MV-4-11 (cell line): ENCODE results near the gene SEC14L6.

Experiments
- DNase-seq: peaks from one replicate; lab custom pipeline; 2025; lab: John Stamatoyannopoulos, UW

The SEC14L6 gene

DNA sequence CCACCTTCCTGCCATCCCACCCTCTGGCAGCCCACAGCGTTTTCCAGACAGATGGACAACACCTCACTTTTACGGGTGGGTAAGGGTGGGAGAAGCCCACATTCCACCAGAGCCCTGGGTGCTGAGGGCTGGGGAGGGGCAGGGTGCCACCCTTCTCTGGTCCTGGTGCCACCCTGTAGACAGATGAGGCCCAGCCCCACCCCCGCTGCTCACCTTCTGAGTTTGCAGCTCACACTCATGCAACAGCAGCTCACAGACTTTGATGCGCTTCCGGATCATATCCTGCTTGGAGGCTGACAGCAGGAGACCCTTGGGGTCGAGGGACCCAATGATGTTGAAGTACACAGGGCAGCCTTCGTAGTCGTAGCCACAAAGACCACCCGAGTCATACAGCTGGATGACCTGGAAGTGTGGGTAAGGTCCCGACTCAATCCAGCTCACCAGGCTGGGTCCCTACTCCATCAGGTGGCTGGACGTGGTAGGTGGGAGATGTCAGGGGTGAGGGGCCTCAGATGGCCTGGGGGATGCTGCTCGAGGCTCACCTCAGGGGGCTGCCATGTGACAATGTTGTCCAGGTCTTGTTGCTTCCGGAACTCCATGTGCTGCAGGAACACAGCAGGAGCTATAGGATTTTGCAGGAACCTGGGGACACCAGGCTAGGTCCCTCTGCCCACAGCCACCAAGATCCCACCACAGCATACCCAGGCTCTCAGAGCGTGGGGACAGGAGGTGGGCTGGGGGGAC, 51.3 kb downstream of the SEC14L6 start:
- DNase-seq: no peak

DNA sequence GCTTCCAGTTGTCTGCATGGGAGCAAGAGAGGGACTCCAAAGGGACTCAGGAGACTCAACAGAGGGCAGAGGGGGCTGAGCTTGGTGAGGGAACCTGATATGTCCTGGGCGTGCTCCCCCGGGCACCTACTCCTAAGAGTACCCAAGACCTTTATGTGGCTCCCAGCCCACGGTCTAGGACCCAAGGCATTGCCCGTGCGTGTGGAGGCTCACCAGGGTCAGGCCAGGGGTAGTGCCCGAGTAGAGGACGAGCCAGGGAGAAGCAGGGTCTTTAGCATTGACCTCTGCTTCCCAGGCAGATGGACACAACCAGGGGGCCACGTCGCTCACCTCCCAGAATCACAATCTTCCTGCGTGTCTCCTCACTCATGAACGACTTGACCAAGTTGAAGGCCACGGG, 54.4 kb downstream of the SEC14L6 start:
- no peak for DNase-seq

DNA sequence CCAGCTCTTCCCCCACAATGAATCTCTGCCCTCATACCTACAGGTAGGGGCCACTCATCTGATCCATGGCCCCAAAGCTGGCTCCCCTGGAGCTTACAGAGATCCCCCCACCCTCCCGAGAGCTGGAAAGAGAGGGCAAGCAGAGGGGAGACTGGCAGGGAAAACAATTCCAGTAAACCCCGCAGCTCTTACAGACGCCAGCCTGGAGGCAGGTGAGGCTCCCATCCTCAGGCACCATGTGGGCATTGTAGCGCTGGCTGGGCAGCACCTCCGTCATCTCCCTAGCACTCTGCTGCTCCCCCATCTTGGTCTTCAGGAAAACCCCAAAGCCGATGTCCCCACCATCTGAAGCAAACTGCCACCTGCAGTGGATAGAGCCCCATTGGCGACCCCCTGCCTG, 55.2 kb downstream of the SEC14L6 start:
- no peak for DNase-seq

GRCh38 chr22:30490399-30490798, 56.1 kb downstream of the SEC14L6 start:
- no peak for DNase-seq

DNA sequence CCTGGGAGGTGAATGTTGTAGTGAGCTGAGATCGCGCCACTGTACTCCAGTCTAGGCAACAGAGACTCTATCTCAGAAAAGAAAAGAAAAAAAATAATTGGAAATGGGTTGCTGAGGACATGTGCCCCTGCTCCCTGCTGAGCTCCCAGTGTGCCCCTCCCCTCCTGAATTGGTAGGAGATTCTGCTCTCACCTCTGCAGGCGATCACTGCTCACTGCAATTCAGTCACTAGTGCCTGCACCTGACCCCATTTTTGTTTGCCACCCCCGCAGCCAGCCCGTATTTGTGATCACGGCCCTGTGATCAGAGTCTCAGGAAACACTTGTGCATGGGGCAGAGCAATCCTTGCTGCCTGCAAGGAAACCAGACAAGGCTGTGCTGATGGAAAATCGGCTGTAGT, 58.4 kb downstream of the SEC14L6 start:
- DNase-seq: no peak

GRCh38 chr22:30486661-30487115, 59.9 kb downstream of the SEC14L6 start:
- DNase-seq: no peak

- DNase-seq: no peak
These were observed 60.4 kb downstream of the SEC14L6 start for GRCh38 chr22:30486118-30486517.

DNA sequence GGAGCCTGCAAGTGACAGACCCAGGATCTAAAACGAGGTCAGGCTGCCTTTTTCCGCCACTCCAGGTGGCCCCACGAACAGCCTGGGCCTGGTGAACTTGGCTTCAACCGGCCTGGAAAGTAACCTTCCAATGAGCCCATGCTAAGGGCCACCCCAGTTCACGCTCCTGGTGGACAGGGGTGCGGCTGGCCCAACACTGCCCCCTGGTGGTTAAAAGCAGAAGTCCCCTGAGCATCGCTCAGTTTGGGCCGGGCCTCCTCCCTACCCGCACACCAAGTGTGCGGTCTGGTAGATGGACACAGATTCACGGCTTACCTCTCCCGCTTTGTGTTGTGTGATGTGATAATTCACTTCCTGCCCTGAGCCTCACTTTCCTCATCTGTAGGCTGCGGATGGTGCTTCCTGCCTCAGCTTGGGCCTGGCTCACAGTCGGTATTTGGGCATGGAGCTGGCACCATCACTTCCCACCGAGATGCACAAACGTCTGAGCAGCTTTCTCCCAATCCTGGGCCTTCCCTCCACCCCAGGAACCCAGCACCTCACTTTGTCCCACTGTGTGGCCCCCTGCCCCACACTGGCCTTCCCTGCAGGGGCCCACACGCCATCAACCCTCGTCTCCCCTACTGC, 61.1 kb downstream of the SEC14L6 start:
- peak; percentile 37 for DNase-seq

- DNase-seq: no peak
These were observed 63.4 kb downstream of the SEC14L6 start for GRCh38 chr22:30483169-30483568.

DNA sequence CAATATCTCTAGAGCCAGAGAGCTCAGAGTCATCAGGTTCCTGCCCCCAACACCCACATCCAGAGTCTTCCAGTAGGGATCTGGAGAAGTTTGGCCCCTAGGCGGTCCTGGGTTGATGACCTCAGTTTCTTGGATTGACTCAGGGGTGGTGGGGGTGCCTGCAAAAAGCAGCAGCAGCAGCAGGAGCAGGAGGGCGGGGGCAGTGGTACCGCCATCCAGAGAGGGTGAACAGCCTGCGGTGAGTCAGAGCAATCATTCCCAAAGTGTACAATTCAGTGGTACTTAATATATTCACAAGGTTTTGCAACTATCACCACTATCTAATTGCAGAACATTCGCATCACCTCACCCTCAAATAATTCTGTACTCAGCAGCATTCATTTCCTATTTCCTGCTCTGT, 64.8 kb downstream of the SEC14L6 start:
- no peak for DNase-seq

GRCh38 chr22:30479981-30480380, 66.6 kb downstream of the SEC14L6 start:
- no peak for DNase-seq

GRCh38 chr22:30474683-30475424, 71.7 kb downstream of the SEC14L6 start:
- DNase-seq: no peak

GRCh38 chr22:30474121-30474520, 72.4 kb downstream of the SEC14L6 start:
- no peak for DNase-seq

DNA sequence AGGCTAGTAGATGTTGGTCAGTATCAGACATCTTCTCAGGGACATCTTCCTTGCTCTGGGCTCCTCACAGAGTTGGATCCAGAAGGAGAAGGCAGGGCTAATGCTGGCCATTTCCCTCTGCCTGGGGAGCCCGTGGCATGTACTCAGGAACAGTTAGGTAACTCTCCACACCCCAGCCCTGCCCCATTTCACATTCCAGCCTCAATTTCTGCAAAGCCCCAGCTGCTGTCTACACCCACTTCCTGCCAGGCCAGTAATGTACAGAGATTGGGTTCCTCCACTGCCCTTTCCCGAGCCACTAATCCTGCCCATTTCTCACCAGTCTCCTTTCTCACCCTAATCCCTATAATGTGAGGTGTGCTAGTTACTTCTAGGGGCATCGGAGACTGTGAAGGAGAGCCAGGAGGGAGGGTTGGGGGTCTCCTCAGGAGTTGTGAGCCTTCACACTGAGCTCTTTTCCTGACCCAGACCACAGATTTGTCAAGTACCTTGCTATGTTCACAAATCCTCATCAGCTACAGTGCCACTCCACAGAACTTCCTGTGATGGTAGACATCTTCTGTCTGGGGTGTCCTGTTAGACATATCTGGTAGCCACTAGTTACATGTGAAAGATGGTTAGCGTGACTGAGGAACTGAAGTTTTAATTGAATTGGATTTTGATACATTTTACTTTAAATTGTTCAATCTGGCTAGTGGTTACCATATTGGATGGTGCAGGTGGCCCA, 73.4 kb downstream of the SEC14L6 start:
- DNase-seq: no peak
